IMR-90 (cell line): ENCODE results near the gene LTBP1. TPM values are rescaled to one million over a fixed set of nuclear protein-coding genes. Genes with fewer than 3 reads are reported as not detected.

Source experiments
- ATAC-seq: fragments of 200-7000 bp; cut with Tn5 transposase; 2 replicates; pipeline ENCODE4 v1.9.1; 2020; ENCODE audit warnings: low read depth, mild to moderate bottlenecking, moderate library complexity
- BruUV-seq: library from RNA; stranded (reverse); fragments of 400-500 nt; replicated peaks from 2 replicates; lab custom pipeline; 2021; lab: Mats Ljungman, UMichigan
- CTCF ChIA-PET: fragments of 300-600 bp; formaldehyde crosslinking; extraction: SDS; loops from one replicate; lab custom pipeline; 2021; ENCODE audit warnings: antibody characterized with exemption; lab: Yijun Ruan, JAX
- POLR2A ChIA-PET: fragments of 300-600 bp; sonication (Branson Sonifier 250); formaldehyde crosslinking; loops from one replicate; lab custom pipeline; 2022; ENCODE audit warnings: antibody characterized with exemption; ENCODE audit not compliant: unreplicated experiment; lab: Charles Lee
- DNase-seq: peaks from one replicate; pipeline ENCODE4 v3.0.0; 2013
- H2AFZ ChIP-seq: replicated peaks from 2 replicates; pipeline ENCODE3; 2013; ENCODE audit warnings: low read length, mild to moderate bottlenecking; ENCODE audit not compliant: poor library complexity
- H2AK5ac ChIP-seq: 2 replicates; pipeline ENCODE4 v1.6.1; 2013; ENCODE audit warnings: low read depth, low read length, inconsistent platforms
- H2AK9ac ChIP-seq: replicated peaks from 2 replicates; pipeline ENCODE3; 2013; ENCODE audit warnings: mild to moderate bottlenecking, low read depth, low read length, moderate library complexity; ENCODE audit not compliant: poor library complexity
- H2BK120ac ChIP-seq: 2 replicates; pipeline ENCODE4 v1.6.1; 2013; ENCODE audit warnings: low read depth, low read length, inconsistent platforms
- H2BK15ac ChIP-seq: 3 replicates; pipeline ENCODE4 v1.6.1; 2013; ENCODE audit warnings: low read depth, low read length, inconsistent platforms
- H2BK20ac ChIP-seq: 2 replicates; pipeline ENCODE4 v1.6.1; 2013; ENCODE audit warnings: low read depth, mild to moderate bottlenecking, inconsistent platforms, low read length, moderate library complexity
- H2BK5ac ChIP-seq: 2 replicates; pipeline ENCODE4 v1.6.1; 2013; ENCODE audit warnings: mild to moderate bottlenecking, low read depth, low read length, inconsistent platforms; ENCODE audit not compliant: poor library complexity, severe bottlenecking
- H3K14ac ChIP-seq: replicated peaks from 2 replicates; pipeline ENCODE4 v1.6.1; 2013; ENCODE audit warnings: low read depth, low read length, inconsistent platforms
- H3K18ac ChIP-seq: 2 replicates; pipeline ENCODE4 v1.6.1; 2013; ENCODE audit warnings: low read depth, low read length, control low read depth
- H3K23ac ChIP-seq: 2 replicates; pipeline ENCODE4 v1.6.1; 2013; ENCODE audit warnings: low read depth, low read length, inconsistent platforms
- H3K27ac ChIP-seq: 2 replicates; pipeline ENCODE4 v1.5.1; 2013; ENCODE audit warnings: mild to moderate bottlenecking, control low read depth, low read length; ENCODE audit not compliant: insufficient read depth
- H3K27me3 ChIP-seq: 2 replicates; pipeline ENCODE4 v1.6.1; 2013; ENCODE audit warnings: low read length; ENCODE audit not compliant: control insufficient read depth, insufficient read depth
- H3K36me3 ChIP-seq: 2 replicates; pipeline ENCODE4 v1.6.1; 2013; ENCODE audit warnings: low read length, mixed read lengths; ENCODE audit not compliant: control insufficient read depth, insufficient read depth
- H3K4ac ChIP-seq: 2 replicates; pipeline ENCODE4 v1.6.1; 2013; ENCODE audit warnings: low read depth, low read length, inconsistent platforms
- H3K4me1 ChIP-seq: 2 replicates; pipeline ENCODE4 v1.6.1; 2013; ENCODE audit warnings: low read length, mixed read lengths; ENCODE audit not compliant: control insufficient read depth, insufficient read depth
- H3K4me2 ChIP-seq: 2 replicates; pipeline ENCODE4 v1.6.1; 2013; ENCODE audit warnings: low read depth, mild to moderate bottlenecking, control low read depth, low read length, moderate library complexity
- H3K4me3 ChIP-seq: 2 replicates; pipeline ENCODE4 v1.5.1; 2013; ENCODE audit warnings: low read depth, mild to moderate bottlenecking, control low read depth, low read length, moderate library complexity; ENCODE audit not compliant: insufficient read depth
- H3K56ac ChIP-seq: 2 replicates; pipeline ENCODE4 v1.6.1; 2013; ENCODE audit warnings: low read length, inconsistent platforms; ENCODE audit not compliant: insufficient read depth; ENCODE audit errors: extremely low read depth
- H3K79me1 ChIP-seq, 2 experiments: 2 replicates each; pipeline ENCODE4 v1.6.1; 2013; ENCODE audit warnings: low read length in 2 of 2, inconsistent platforms in 1 of 2, low read depth in 1 of 2
- H3K9ac ChIP-seq: 2 replicates; pipeline ENCODE4 v1.6.1; 2013; ENCODE audit warnings: low read depth, low read length, control low read depth
- H3K9me1 ChIP-seq: 2 replicates; pipeline ENCODE4 v1.6.1; 2013; ENCODE audit warnings: low read length, inconsistent platforms; ENCODE audit not compliant: insufficient read depth
- H3K9me3 ChIP-seq: 2 replicates; pipeline ENCODE4 v1.6.1; 2013; ENCODE audit warnings: low read length; ENCODE audit not compliant: control insufficient read depth, insufficient read depth
- H4K20me1 ChIP-seq: 2 replicates; pipeline ENCODE4 v1.6.1; 2013; ENCODE audit warnings: low read length, inconsistent platforms; ENCODE audit not compliant: insufficient read depth
- H4K5ac ChIP-seq: 2 replicates; pipeline ENCODE4 v1.6.1; 2013; ENCODE audit warnings: mild to moderate bottlenecking, low read depth, low read length, control low read depth
- H4K8ac ChIP-seq, 2 experiments: 2 replicates each; pipeline ENCODE4 v1.6.1; 2013; ENCODE audit warnings: low read depth in 2 of 2, low read length in 2 of 2, control low read depth in 1 of 2, inconsistent platforms in 1 of 2
- H4K91ac ChIP-seq: 2 replicates; pipeline ENCODE4 v1.6.1; 2013; ENCODE audit warnings: low read depth, low read length, inconsistent platforms; ENCODE audit not compliant: insufficient read depth
- BHLHE40 ChIP-seq: fragments of 150-350 bp; IDR thresholded peaks from 2 replicates; pipeline ENCODE4 v1.6.1; 2016; ENCODE audit warnings: mild to moderate bottlenecking, low read depth, low read length
- CEBPB ChIP-seq: IDR thresholded peaks from 2 replicates; pipeline ENCODE4 v1.6.1; 2012; ENCODE audit warnings: low read depth, low read length, improper control_type of control experiment
- CHD1 ChIP-seq: IDR thresholded peaks from 2 replicates; pipeline ENCODE4 v1.6.1; 2012; ENCODE audit warnings: low read depth, low read length, improper control_type of control experiment
- CTCF ChIP-seq: conservative IDR thresholded peaks from 2 replicates; pipeline ENCODE4 v1.5.1; 2012; ENCODE audit warnings: mild to moderate bottlenecking, low read depth, low read length, improper control_type of control experiment
- ELK1 ChIP-seq: fragments of 150-350 bp; IDR thresholded peaks from 2 replicates; pipeline ENCODE4 v1.6.1; 2016; ENCODE audit warnings: low read depth, mild to moderate bottlenecking, low read length, moderate library complexity, borderline replicate concordance
- FOS ChIP-seq: fragments of 150-350 bp; IDR thresholded peaks from 2 replicates; pipeline ENCODE4 v1.6.1; 2016; ENCODE audit warnings: low read depth, low read length
- MAFK ChIP-seq: IDR thresholded peaks from 2 replicates; pipeline ENCODE4 v1.6.1; 2012; ENCODE audit warnings: low read depth, low read length, improper control_type of control experiment
- MAZ ChIP-seq: IDR thresholded peaks from 2 replicates; pipeline ENCODE4 v1.6.1; 2012; ENCODE audit warnings: low read depth, mild to moderate bottlenecking, low read length, improper control_type of control experiment, moderate library complexity, borderline replicate concordance
- MXI1 ChIP-seq: IDR thresholded peaks from 2 replicates; pipeline ENCODE4 v1.6.1; 2012; ENCODE audit warnings: low read depth, mild to moderate bottlenecking, low read length, moderate library complexity, borderline replicate concordance
- NFE2L2 ChIP-seq: fragments of 150-350 bp; IDR thresholded peaks from 2 replicates; pipeline ENCODE4 v1.6.1; 2016; ENCODE audit warnings: low read depth, mild to moderate bottlenecking, low read length
- POLR2A ChIP-seq: IDR thresholded peaks from 2 replicates; pipeline ENCODE4 v1.6.1; 2012; ENCODE audit warnings: mild to moderate bottlenecking, low read depth, low read length
- RAD21 ChIP-seq: IDR thresholded peaks from 2 replicates; pipeline ENCODE4 v1.6.1; 2012; ENCODE audit warnings: low read length, improper control_type of control experiment
- RCOR1 ChIP-seq: IDR thresholded peaks from 2 replicates; pipeline ENCODE4 v1.6.1; 2012; ENCODE audit warnings: mild to moderate bottlenecking, low read length, improper control_type of control experiment; ENCODE audit not compliant: insufficient replicate concordance
- RFX5 ChIP-seq: IDR thresholded peaks from 2 replicates; pipeline ENCODE4 v1.8.0; 2012; ENCODE audit warnings: low read depth, mild to moderate bottlenecking, low read length, moderate library complexity
- SMC3 ChIP-seq: fragments of 150-350 bp; IDR thresholded peaks from 2 replicates; pipeline ENCODE4 v1.6.1; 2016; ENCODE audit warnings: low read depth, mild to moderate bottlenecking, antibody characterized with exemption, low read length, moderate library complexity
- USF2 ChIP-seq: fragments of 150-350 bp; IDR thresholded peaks from 2 replicates; pipeline ENCODE4 v1.6.1; 2017; ENCODE audit warnings: mild to moderate bottlenecking, antibody characterized with exemption, low read length, low read depth
- WGBS, 2 experiments: methylation state at CpG; one replicate each; pipeline versions ENCODE4 v1.1.5 to v1.1.7; 2013; ENCODE audit warnings: missing lambda C conversion rate in 2 of 2; ENCODE audit not compliant: insufficient read length in 1 of 2; ENCODE audit errors: extremely low coverage in 2 of 2; 5-methylcytosine and 5-hydroxymethylcytosine counted together
- dilution Hi-C: fragments of 300-500 bp; cut with HindIII; formaldehyde crosslinking; loops from one replicate; pipeline ENCODE4 v1.14.3; 2018; ENCODE audit warnings: low sequenced_read_pairs; ENCODE audit not compliant: unreplicated experiment
- in situ Hi-C: fragments of 300-500 bp; cut with MboI; formaldehyde crosslinking; loops from 3 replicates; pipeline ENCODE4 v1.14.3; 2019; ENCODE audit warnings: low sequenced_read_pairs, inconsistent platforms, mixed read lengths
- intact Hi-C: fragments of 100-400 bp; cut with micrococcal nuclease; formaldehyde crosslinking; loops from 2 replicates; pipeline ENCODE4 v1.10.0; 2022
- polyA plus RNA-seq, 3 experiments: library from polyadenylated mRNA; depleted of rRNA; stranded (reverse); fragments of >200 nt; gene quantifications; 2 replicates each; pipeline ENCODE4 v1.2.3, GENCODE V29; 2012; ENCODE audit warnings: low replicate concordance in 1 of 3
- total RNA-seq: library from RNA; depleted of rRNA; stranded (reverse); fragments of >200 nt; gene quantifications from 2 replicates; pipeline ENCODE4 v1.2.3, GENCODE V29; 2012

Gene LTBP1
- total and polyA plus RNA-seq, 2 of the 4 experiments (the other 2 are of a cell fraction): 235 to 326 TPM

DNA sequence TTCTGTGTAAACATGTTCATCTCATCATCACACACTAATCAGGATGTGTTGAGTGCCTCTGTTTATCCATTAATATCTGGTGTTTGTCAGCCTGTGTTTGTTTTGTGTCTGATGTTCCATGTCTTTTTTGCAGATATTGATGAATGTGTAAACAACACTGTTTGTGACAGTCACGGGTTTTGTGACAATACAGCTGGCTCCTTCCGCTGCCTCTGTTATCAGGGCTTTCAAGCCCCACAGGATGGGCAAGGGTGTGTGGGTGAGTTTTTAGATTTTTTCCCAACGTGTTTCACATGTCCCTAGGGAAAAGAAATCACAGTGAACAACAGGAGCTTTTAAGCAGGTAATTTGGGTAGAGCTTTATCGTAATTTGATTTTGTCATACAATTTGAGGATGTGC, 396.0 kb downstream of the LTBP1 start:
- no peaks in the 10 kb centered on the region for H4K20me1 ChIP-seq
- intact Hi-C loops (no loop called here), dilution Hi-C loops (no loop called here), in situ Hi-C loops (no loop called here)
- TF ChIP-seq NFE2L2 (no peak), MAFK (no peak), RFX5 (no peak), MXI1 (no peak), RCOR1 (no peak), RAD21 (no peak), FOS (no peak), CEBPB (no peak), CTCF (no peak), USF2 (no peak), BHLHE40 (no peak), MAZ (no peak), CHD1 (no peak), ELK1 (no peak), SMC3 (no peak), POLR2A (no peak)
- 0 out of 2 replicates have a peak overlapping the region, but pooled peaks have one; percentile 34 for H3K4ac ChIP-seq
- 17% methylated on average over 1 of the region's 4 CpGs; no CpG with 5 or more reads in 1 of the 2 experiments for WGBS, 2 experiments
- no peak overlapping the region for H3K4me2 ChIP-seq
- H2AK5ac ChIP-seq: no peak overlapping the region
- H3K56ac ChIP-seq: no peak overlapping the region
- H2AK9ac ChIP-seq: no peak overlapping the region
- no TSS peak for BruUV-seq
- POLR2A ChIA-PET: no interaction called here
- H3K27ac ChIP-seq: no peak overlapping the region
- H2BK15ac ChIP-seq: no peak overlapping the region
- peak overlapping the region; percentile 25; the same call in 1 of the 2 replicates for H3K14ac ChIP-seq
- no peak overlapping the region for H4K5ac ChIP-seq
- H3K9me1 ChIP-seq: peaks cover 20% of the 10 kb centered on the region
- H3K4me1 ChIP-seq: no peaks in the 10 kb centered on the region
- H3K27me3 ChIP-seq: no peaks in the 10 kb centered on the region
- H3K9me3 ChIP-seq: no peaks in the 10 kb centered on the region
- H3K23ac ChIP-seq: no peak overlapping the region
- H3K4me3 ChIP-seq: no peak overlapping the region
- CTCF ChIA-PET: no interaction called here
- H3K9ac ChIP-seq: no peak overlapping the region
- no peak overlapping the region for H2BK20ac ChIP-seq
- DNase-seq: no peak
- H2BK5ac ChIP-seq: no peak overlapping the region
- no peak overlapping the region for H2BK120ac ChIP-seq
- no peak overlapping the region for H4K8ac ChIP-seq
- peaks cover 37% of the 10 kb centered on the region for H3K36me3 ChIP-seq
- ATAC-seq: no peak
- H3K18ac ChIP-seq: no peak overlapping the region
- H3K79me1 ChIP-seq: peaks cover 9 to 45% of the 10 kb centered on the region in 2 experiments
- no peak overlapping the region for H2AFZ ChIP-seq
- no peak overlapping the region for H4K91ac ChIP-seq
